Right renal cortex interstitium (tissue), 3 donors: ENCODE data around the gene STIP1. TPM values are rescaled to one million over a fixed set of nuclear protein-coding genes. Genes with fewer than 3 reads are reported as not detected.

ENCODE experiments used
- DNase-seq, 3 donors: peaks; one replicate each; pipeline ENCODE4 v3.0.0-alpha.2; 2013; ENCODE audit warnings: low read depth in 3 of 3, low spot score in 2 of 3
- polyA plus RNA-seq, 3 donors: library from polyadenylated mRNA; unstranded; fragments of 120-200 nt; gene quantifications; one replicate each; pipeline ENCODE4 v1.2.1, GENCODE V29; 2013; ENCODE audit not compliant: insufficient read length in 3 of 3

STIP1 gene
- polyA plus RNA-seq, 3 donors = 188 to 220 (median 209) TPM

- no peak for DNase-seq
Measured at GRCh38 chr11:64220271-64220670, 34.3 kb downstream of the STIP1 start.

GRCh38 chr11:64220798-64221197, 34.8 kb downstream of the STIP1 start:
- no peak for DNase-seq

GRCh38 chr11:64222651-64223000, 36.7 kb downstream of the STIP1 start:
- DNase-seq = no peak

- no peak for DNase-seq
Measured at GRCh38 chr11:64223001-64223651, 37.2 kb downstream of the STIP1 start.

GRCh38 chr11:64224151-64224890, 38.4 kb downstream of the STIP1 start:
- DNase-seq = no peak

- no peak for DNase-seq
Measured at GRCh38 chr11:64224891-64225607, 39.1 kb downstream of the STIP1 start.

GRCh38 chr11:64225608-64226506, 39.9 kb downstream of the STIP1 start, which contains the start of the genes NUDT22 and TRPT1:
Gene NUDT22, plus strand, starts transcription at chr11:64226274. Its CDS starts 379 bp downstream, at chr11:64226653.
Gene TRPT1, minus strand, starts transcription at chr11:64226186. Its CDS starts 326 bp downstream, at chr11:64225860.
- DNase-seq = peak in 1 of 3 donors; percentile 74

GRCh38 chr11:64226507-64227051, 40.6 kb downstream of the STIP1 start:
- DNase-seq = no peak

GRCh38 chr11:64227405-64227956, 41.5 kb downstream of the STIP1 start:
- DNase-seq = no peak

GRCh38 chr11:64229090-64229743, 43.2 kb downstream of the STIP1 start:
- DNase-seq = no peak

GRCh38 chr11:64229744-64230170, 43.8 kb downstream of the STIP1 start:
- no peak for DNase-seq

GRCh38 chr11:64230171-64230984, 44.4 kb downstream of the STIP1 start, which contains the start of gene DNAJC4:
Gene DNAJC4, plus strand, starts transcription at chr11:64230548. Its CDS starts 307 bp downstream, at chr11:64230855.
- DNase-seq = peak; percentile 87 to 94 (median 89)

GRCh38 chr11:64230985-64231365, 45.0 kb downstream of the STIP1 start:
- DNase-seq = no peak

GRCh38 chr11:64231546-64231945, 45.6 kb downstream of the STIP1 start:
- DNase-seq = no peak

GRCh38 chr11:64232182-64232966, 46.4 kb downstream of the STIP1 start:
- no peak for DNase-seq

GRCh38 chr11:64232967-64233315, 47.0 kb downstream of the STIP1 start:
- no peak for DNase-seq

- no peak for DNase-seq
Measured at GRCh38 chr11:64233913-64234586, 48.1 kb downstream of the STIP1 start, which contains the start of gene VEGFB. Gene VEGFB, plus strand, starts transcription at chr11:64234584. Its CDS starts 250 bp downstream, at chr11:64234834.
